ENCODE measurements around the gene OTUD5.

DNA sequence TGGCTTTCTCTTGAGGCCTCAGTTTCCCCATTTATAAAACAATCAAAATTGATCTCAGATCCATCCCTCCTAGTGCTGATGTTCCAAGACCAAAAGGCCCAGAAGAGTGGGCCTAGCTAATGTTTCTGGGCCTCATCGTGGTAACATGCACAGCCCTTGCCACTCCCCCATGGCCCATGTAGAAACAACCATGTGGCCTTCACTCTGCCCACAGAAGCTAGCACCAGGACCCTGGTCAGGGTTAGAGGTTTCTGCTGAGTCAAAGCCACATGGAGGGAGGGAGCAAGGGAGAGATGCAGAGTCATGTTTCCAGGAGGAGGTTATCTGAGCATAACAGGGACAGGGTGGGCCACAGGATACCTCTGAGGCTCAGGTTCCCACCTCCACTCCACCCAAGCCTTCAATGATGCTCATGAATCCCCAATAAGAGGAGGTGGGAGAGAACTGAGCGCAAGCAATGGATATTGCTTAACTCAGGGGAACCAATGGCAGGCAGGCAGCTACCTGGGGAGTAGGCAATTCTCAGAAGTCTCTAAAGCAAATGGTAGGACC lies 16.9 kb downstream of the OTUD5 start:
- TF ChIP-seq, protein P1, sequence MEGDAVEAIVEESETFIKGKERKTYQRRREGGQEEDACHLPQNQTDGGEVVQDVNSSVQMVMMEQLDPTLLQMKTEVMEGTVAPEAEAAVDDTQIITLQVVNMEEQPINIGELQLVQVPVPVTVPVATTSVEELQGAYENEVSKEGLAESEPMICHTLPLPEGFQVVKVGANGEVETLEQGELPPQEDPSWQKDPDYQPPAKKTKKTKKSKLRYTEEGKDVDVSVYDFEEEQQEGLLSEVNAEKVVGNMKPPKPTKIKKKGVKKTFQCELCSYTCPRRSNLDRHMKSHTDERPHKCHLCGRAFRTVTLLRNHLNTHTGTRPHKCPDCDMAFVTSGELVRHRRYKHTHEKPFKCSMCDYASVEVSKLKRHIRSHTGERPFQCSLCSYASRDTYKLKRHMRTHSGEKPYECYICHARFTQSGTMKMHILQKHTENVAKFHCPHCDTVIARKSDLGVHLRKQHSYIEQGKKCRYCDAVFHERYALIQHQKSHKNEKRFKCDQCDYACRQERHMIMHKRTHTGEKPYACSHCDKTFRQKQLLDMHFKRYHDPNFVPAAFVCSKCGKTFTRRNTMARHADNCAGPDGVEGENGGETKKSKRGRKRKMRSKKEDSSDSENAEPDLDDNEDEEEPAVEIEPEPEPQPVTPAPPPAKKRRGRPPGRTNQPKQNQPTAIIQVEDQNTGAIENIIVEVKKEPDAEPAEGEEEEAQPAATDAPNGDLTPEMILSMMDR (IDR thresholded peaks at IDR 0.05) = no peak
- TF ChIP-seq EP300 (IDR thresholded peaks at IDR 0.05) (no peak), POLR2A (IDR thresholded peaks at IDR 0.05) (no peak)
